HL-60 (cell line): ENCODE data around the gene NLRP3.

ENCODE experiments used
- DNase-seq, 2 experiments: peaks; one replicate each; pipeline ENCODE4 v3.0.0-alpha.2; 2010 to 2020; ENCODE audit warnings: low read depth in 1 of 2, low spot score in 1 of 2
- H3K27ac ChIP-seq: fragments of 250-450 bp; sonication (Bioruptor Pico); replicated peaks from 2 replicates; pipeline ENCODE4 v1.5.1; 2020; ENCODE audit warnings: mild to moderate bottlenecking, moderate library complexity
- H3K27me3 ChIP-seq: fragments of 250-450 bp; sonication (Bioruptor Pico); 2 replicates; pipeline ENCODE4 v1.5.1; 2021; ENCODE audit warnings: mild to moderate bottlenecking, moderate library complexity; ENCODE audit not compliant: insufficient read depth, poor library complexity, severe bottlenecking
- H3K4me3 ChIP-seq: replicated peaks from 2 replicates; pipeline ENCODE4 v1.5.1; 2011; ENCODE audit warnings: mild to moderate bottlenecking, control low read depth, low read length; ENCODE audit not compliant: insufficient read depth
- CTCF ChIP-seq: IDR thresholded peaks from one replicate; pipeline ENCODE4 v1.5.1; 2011; ENCODE audit warnings: low read length, control low read depth, inconsistent platforms; ENCODE audit not compliant: insufficient read depth
- GABPA ChIP-seq: IDR thresholded peaks from 2 replicates; pipeline ENCODE4 v1.6.1; 2012; ENCODE audit warnings: low read depth
- POLR2AphosphoS5 ChIP-seq: IDR thresholded peaks from 2 replicates; pipeline ENCODE4 v1.6.1; 2012; ENCODE audit warnings: low read depth
- REST ChIP-seq: IDR thresholded peaks from 2 replicates; pipeline ENCODE4 v1.6.1; 2012; ENCODE audit warnings: low read depth; ENCODE audit not compliant: insufficient replicate concordance
- SPI1 ChIP-seq: IDR thresholded peaks from 2 replicates; pipeline ENCODE4 v1.6.1; 2012; ENCODE audit warnings: low read depth, mild to moderate bottlenecking, borderline replicate concordance

The NLRP3 gene

GRCh38 chr1:247407180-247407616, 8.8 kb upstream of the NLRP3 start:
- Histone ChIP-seq H3K27me3 (no peaks in the 10 kb centered on the region), H3K27ac (peak overlapping the region; percentile 10), H3K4me3 (no peak overlapping the region)
- no peak for TF ChIP-seq CTCF
- TF ChIP-seq POLR2AphosphoS5, result no peak
- TF ChIP-seq SPI1, result peak; percentile 44; the same call in 1 of the 2 replicates
- peak; percentile 67 to 81 for DNase-seq

GRCh38 chr1:247408100-247408499, 7.9 kb upstream of the NLRP3 start:
- Histone ChIP-seq H3K27ac (no peak overlapping the region; the same call in 1 of the 2 replicates), H3K27me3 (no peaks in the 10 kb centered on the region), H3K4me3 (no peak overlapping the region)
- no peak for TF ChIP-seq POLR2AphosphoS5
- no peak for TF ChIP-seq CTCF
- no peak for TF ChIP-seq GABPA
- no peak for TF ChIP-seq REST
- TF ChIP-seq SPI1, result no peak
- no peak for DNase-seq

DNA sequence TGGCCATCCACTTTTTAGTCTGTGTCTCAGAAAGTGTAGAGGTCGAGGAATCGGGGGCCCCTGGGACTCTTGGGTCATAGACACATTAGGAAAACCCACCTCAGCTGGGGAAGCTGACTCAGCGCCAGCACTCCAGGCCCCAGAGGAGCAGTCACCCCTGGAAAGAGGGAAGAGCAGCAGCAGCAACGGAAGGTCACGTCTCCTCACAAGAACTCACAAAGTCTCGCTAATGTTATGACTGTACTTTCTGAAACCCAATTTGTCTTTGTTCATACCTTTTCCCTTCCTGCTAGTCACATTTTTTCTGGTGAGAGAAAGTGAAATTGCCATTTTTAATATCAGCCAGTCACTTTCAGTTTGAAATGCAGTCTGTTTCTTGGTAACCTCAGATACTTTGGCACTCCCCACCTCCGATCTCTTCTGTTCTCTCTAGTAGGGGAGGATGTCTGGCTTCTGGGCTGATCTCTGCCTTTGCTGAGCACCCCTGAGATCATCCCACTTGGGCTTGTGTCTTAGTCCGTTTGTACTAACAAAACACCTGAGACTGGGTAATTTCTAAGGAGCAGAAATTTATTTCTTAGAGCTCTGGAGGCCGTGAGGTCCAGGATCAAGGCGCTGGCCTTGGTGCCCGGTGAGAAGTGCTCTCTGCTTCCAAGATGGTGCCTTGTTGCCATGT, 6.0 kb upstream of the NLRP3 start:
- H3K27ac ChIP-seq, result peak overlapping the region; percentile 25
- no peak for DNase-seq

More for the DNA sequence above, 6.0 kb upstream of the NLRP3 start:
- no peak for TF ChIP-seq GABPA
- no peak for TF ChIP-seq CTCF
- no peak for TF ChIP-seq POLR2AphosphoS5
- TF ChIP-seq REST, result peak; percentile 67
- no peaks in the 10 kb centered on the region for H3K27me3 ChIP-seq
- H3K4me3 ChIP-seq, result no peak overlapping the region
